Stimulated activated naive B cell treated with anti-CD40 and anti-IgM and Interleukin-4, amounts not matched to agents 10 μg/mL and 1 μg/mL and 100 μg/mL, for 72 hours (primary cell): Measurements from ENCODE around the gene RBM18.

Experiments used
- ATAC-seq, 2 donors: fragments of 150-1000 bp; cut with Tn5 transposase; replicated peaks; 2 replicates each; pipeline ENCODE4 v1.10.0; 2021; ENCODE audit warnings: moderate library complexity in 1 of 2
- DNase-seq: peaks from one replicate; pipeline ENCODE4 v3.0.0; 2021
- H3K27ac Mint-ChIP-seq: one replicate; pipeline ENCODE4 v1.8.0; 2022; ENCODE audit warnings: mild to moderate bottlenecking, mixed read lengths
- H3K27me3 Mint-ChIP-seq, 2 donors: one replicate each; pipeline ENCODE4 v1.8.0; 2022; ENCODE audit warnings: mixed read lengths in 2 of 2
- H3K36me3 Mint-ChIP-seq, 2 donors: one replicate each; pipeline ENCODE4 v1.8.0; 2022; ENCODE audit warnings: mixed read lengths in 2 of 2, mild to moderate bottlenecking in 1 of 2
- H3K4me1 Mint-ChIP-seq, 2 donors: one replicate each; pipeline ENCODE4 v1.8.0; 2022; ENCODE audit warnings: mixed read lengths in 2 of 2, mild to moderate bottlenecking in 1 of 2
- H3K4me3 Mint-ChIP-seq, 2 donors: one replicate each; pipeline ENCODE4 v1.8.0; 2022; ENCODE audit warnings: mild to moderate bottlenecking in 2 of 2, mixed read lengths in 2 of 2, moderate library complexity in 1 of 2
- H3K9me3 Mint-ChIP-seq, 2 donors: one replicate each; pipeline ENCODE4 v1.8.0; 2022; ENCODE audit warnings: mixed read lengths in 2 of 2, mild to moderate bottlenecking in 1 of 2

RBM18 gene

GRCh38 chr9:122276096-122276495, 11.5 kb upstream of the RBM18 start:
- Mint-ChIP-seq H3K9me3 (peaks cover 3 to 4% of the 10 kb centered on the region in 2 donors), H3K27ac (no peak overlapping the region), H3K27me3 (no peaks in the 10 kb centered on the region), H3K36me3 (peaks cover 55 to 79% of the 10 kb centered on the region in 2 donors), H3K4me1 (peaks cover 6 to 26% of the 10 kb centered on the region in 2 donors), H3K4me3 (no peak overlapping the region)
- no peak for DNase-seq
- ATAC-seq: no peak

GRCh38 chr9:122274055-122274454, 9.4 kb upstream of the RBM18 start:
- ATAC-seq (no peak), DNase-seq (no peak)
- peaks cover 3 to 4% of the 10 kb centered on the region in 2 donors for H3K9me3 Mint-ChIP-seq
- no peaks in the 10 kb centered on the region for H3K27me3 Mint-ChIP-seq
- peaks cover 5 to 26% of the 10 kb centered on the region in 2 donors for H3K4me1 Mint-ChIP-seq
- peaks cover 49 to 69% of the 10 kb centered on the region in 2 donors for H3K36me3 Mint-ChIP-seq
- no peak overlapping the region for H3K27ac Mint-ChIP-seq
- no peak overlapping the region for H3K4me3 Mint-ChIP-seq

GRCh38 chr9:122268041-122268814, 3.6 kb upstream of the RBM18 start:
- H3K36me3 Mint-ChIP-seq: peaks cover 19 to 30% of the 10 kb centered on the region in 2 donors
- H3K27me3 Mint-ChIP-seq: no peaks in the 10 kb centered on the region

GRCh38 chr9:122265149-122265915, 692 bp upstream of the RBM18 start:
- peaks cover 11 to 26% of the 10 kb centered on the region in 2 donors for H3K36me3 Mint-ChIP-seq
- H3K27me3 Mint-ChIP-seq: no peaks in the 10 kb centered on the region
- peak overlapping the region; percentile 98 to 99 for H3K4me3 Mint-ChIP-seq
- ATAC-seq: peak; percentile 73 to 77
- no peaks in the 10 kb centered on the region for H3K9me3 Mint-ChIP-seq
- H3K27ac Mint-ChIP-seq: peak overlapping the region; percentile 100
- peaks cover 22 to 41% of the 10 kb centered on the region in 2 donors for H3K4me1 Mint-ChIP-seq
- DNase-seq: peak; percentile 31

More at GRCh38 chr9:122268041-122268814, 3.6 kb upstream of the RBM18 start:
- Mint-ChIP-seq H3K4me3 (no peak overlapping the region), H3K9me3 (no peaks in the 10 kb centered on the region), H3K27ac (peak overlapping the region; percentile 20), H3K4me1 (peaks cover 11 to 29% of the 10 kb centered on the region in 2 donors)
- DNase-seq: no peak
- no peak for ATAC-seq

- H3K4me3 Mint-ChIP-seq: peak overlapping the region; percentile 98 to 99
- H3K36me3 Mint-ChIP-seq: peaks cover 14 to 30% of the 10 kb centered on the region in 2 donors
- ATAC-seq (no peak), DNase-seq (no peak)
- H3K27ac Mint-ChIP-seq: peak overlapping the region; percentile 100
- no peaks in the 10 kb centered on the region for H3K9me3 Mint-ChIP-seq
- no peaks in the 10 kb centered on the region for H3K27me3 Mint-ChIP-seq
- H3K4me1 Mint-ChIP-seq: peaks cover 22 to 51% of the 10 kb centered on the region in 2 donors
Observed at GRCh38 chr9:122263699-122264349, 816 bp downstream of the RBM18 start.

GRCh38 chr9:122262073-122262472, 2.6 kb downstream of the RBM18 start:
- no peak overlapping the region for H3K4me3 Mint-ChIP-seq
- no peaks in the 10 kb centered on the region for H3K9me3 Mint-ChIP-seq
- H3K27me3 Mint-ChIP-seq: no peaks in the 10 kb centered on the region
- H3K27ac Mint-ChIP-seq: peak overlapping the region; percentile 57
- H3K4me1 Mint-ChIP-seq: peaks cover 22 to 55% of the 10 kb centered on the region in 2 donors
- no peak for DNase-seq
- H3K36me3 Mint-ChIP-seq: peaks cover 17 to 38% of the 10 kb centered on the region in 2 donors
- ATAC-seq: no peak

- no peak for ATAC-seq
- no peak overlapping the region for H3K4me3 Mint-ChIP-seq
- H3K27ac Mint-ChIP-seq: no peak overlapping the region
- H3K9me3 Mint-ChIP-seq: no peaks in the 10 kb centered on the region
- H3K36me3 Mint-ChIP-seq: peaks cover 17 to 38% of the 10 kb centered on the region in 2 donors
- peaks cover 22 to 55% of the 10 kb centered on the region in 2 donors for H3K4me1 Mint-ChIP-seq
- no peak for DNase-seq
- no peaks in the 10 kb centered on the region for H3K27me3 Mint-ChIP-seq
Observed at GRCh38 chr9:122261469-122261881, 3.2 kb downstream of the RBM18 start.

- Mint-ChIP-seq H3K36me3 (peaks cover 18 to 42% of the 10 kb centered on the region in 2 donors), H3K27ac (no peak overlapping the region), H3K9me3 (no peaks in the 10 kb centered on the region), H3K4me1 (peaks cover 19 to 43% of the 10 kb centered on the region in 2 donors), H3K27me3 (no peaks in the 10 kb centered on the region), H3K4me3 (no peak overlapping the region)
- ATAC-seq: no peak
- no peak for DNase-seq
Observed at GRCh38 chr9:122258886-122259415, 5.7 kb downstream of the RBM18 start.

GRCh38 chr9:122256206-122256605, 8.4 kb downstream of the RBM18 start:
- Mint-ChIP-seq H3K9me3 (no peaks in the 10 kb centered on the region), H3K4me3 (no peak overlapping the region), H3K36me3 (peaks cover 23 to 47% of the 10 kb centered on the region in 2 donors), H3K4me1 (peaks cover 3 to 17% of the 10 kb centered on the region in 2 donors), H3K27ac (no peak overlapping the region), H3K27me3 (no peaks in the 10 kb centered on the region)
- ATAC-seq (no peak), DNase-seq (no peak)

- no peak overlapping the region for H3K4me3 Mint-ChIP-seq
- DNase-seq: no peak
- H3K27ac Mint-ChIP-seq: no peak overlapping the region
- H3K9me3 Mint-ChIP-seq: no peaks in the 10 kb centered on the region
- no peaks in the 10 kb centered on the region for H3K27me3 Mint-ChIP-seq
- H3K36me3 Mint-ChIP-seq: peaks cover 19 to 46% of the 10 kb centered on the region in 2 donors
- ATAC-seq: no peak
- H3K4me1 Mint-ChIP-seq: peaks cover 3 to 14% of the 10 kb centered on the region in 2 donors
Observed at GRCh38 chr9:122254761-122255160, 9.9 kb downstream of the RBM18 start.

- peaks cover 0 to 3% of the 10 kb centered on the region in 2 donors for H3K4me1 Mint-ChIP-seq
- no peak for DNase-seq
- H3K4me3 Mint-ChIP-seq: no peak overlapping the region
- ATAC-seq: no peak
- H3K27me3 Mint-ChIP-seq: no peaks in the 10 kb centered on the region
- H3K36me3 Mint-ChIP-seq: peaks cover 15 to 42% of the 10 kb centered on the region in 2 donors
- H3K9me3 Mint-ChIP-seq: no peaks in the 10 kb centered on the region
- H3K27ac Mint-ChIP-seq: no peak overlapping the region
Observed at GRCh38 chr9:122252796-122253195, 11.8 kb downstream of the RBM18 start.

GRCh38 chr9:122251351-122251750, 13.3 kb downstream of the RBM18 start:
- H3K27ac Mint-ChIP-seq: no peak overlapping the region
- peaks cover 17 to 50% of the 10 kb centered on the region in 2 donors for H3K36me3 Mint-ChIP-seq
- no peaks in the 10 kb centered on the region for H3K27me3 Mint-ChIP-seq
- H3K9me3 Mint-ChIP-seq: no peaks in the 10 kb centered on the region
- no peak overlapping the region for H3K4me3 Mint-ChIP-seq
- DNase-seq (no peak), ATAC-seq (no peak)
- peaks cover 0 to 3% of the 10 kb centered on the region in 2 donors for H3K4me1 Mint-ChIP-seq

GRCh38 chr9:122248448-122248865, 16.2 kb downstream of the RBM18 start:
- ATAC-seq (no peak), DNase-seq (no peak)
- peaks cover 28 to 55% of the 10 kb centered on the region in 2 donors for H3K36me3 Mint-ChIP-seq

GRCh38 chr9:122246666-122247065, 18.0 kb downstream of the RBM18 start:
- H3K9me3 Mint-ChIP-seq: no peaks in the 10 kb centered on the region

More at GRCh38 chr9:122248448-122248865, 16.2 kb downstream of the RBM18 start:
- no peak overlapping the region for H3K27ac Mint-ChIP-seq
- H3K4me1 Mint-ChIP-seq: no peaks in the 10 kb centered on the region
- H3K4me3 Mint-ChIP-seq: no peak overlapping the region
- no peaks in the 10 kb centered on the region for H3K9me3 Mint-ChIP-seq
- no peaks in the 10 kb centered on the region for H3K27me3 Mint-ChIP-seq

More at GRCh38 chr9:122246666-122247065, 18.0 kb downstream of the RBM18 start:
- Mint-ChIP-seq H3K27me3 (no peaks in the 10 kb centered on the region), H3K27ac (no peak overlapping the region), H3K4me3 (no peak overlapping the region), H3K4me1 (no peaks in the 10 kb centered on the region), H3K36me3 (peaks cover 28 to 53% of the 10 kb centered on the region in 2 donors)
- ATAC-seq (no peak), DNase-seq (no peak)
